Common myeloid progenitor, CD34-positive (primary cell): ENCODE data around the gene TADA2B. TPM values are rescaled to one million over a fixed set of nuclear protein-coding genes. Genes with fewer than 3 reads are reported as not detected.
A peak's percentile ranks its signal among the peaks of the same experiment; 100 is the strongest.

Experiments used
- CTCF ChIA-PET: fragments of 350-600 bp; sonication (Branson Sonifier 250); formaldehyde crosslinking; loops from one replicate; lab custom pipeline; 2021; ENCODE audit warnings: antibody characterized with exemption; lab: Charles Lee
- POLR2A ChIA-PET: fragments of 350-600 bp; sonication (Branson Sonifier 250); formaldehyde crosslinking; loops from one replicate; lab custom pipeline; 2021; ENCODE audit warnings: antibody characterized with exemption; lab: Charles Lee
- DNase-seq, 3 donors: peaks; one replicate each; pipeline versions ENCODE4 v3.0.0 to v3.0.0-alpha.2; 2013
- H3K27ac ChIP-seq, 2 experiments: 1 replicate in 1 of 2; 2 replicates in 1 of 2; pipeline ENCODE4 v1.7.0; 2013; ENCODE audit warnings: inconsistent platforms in 2 of 2, low read length in 2 of 2, mild to moderate bottlenecking in 2 of 2, low read depth in 1 of 2, moderate library complexity in 1 of 2; ENCODE audit not compliant: severe bottlenecking in 2 of 2, insufficient read depth in 1 of 2, poor library complexity in 1 of 2
- H3K27me3 ChIP-seq, 5 experiments: replicated peaks in 2 of 5; 1 replicate in 3 of 5; 2 replicates in 2 of 5; pipeline versions ENCODE4 v1.6.1 to v1.7.0; 2013; ENCODE audit warnings: low read length in 4 of 5, mild to moderate bottlenecking in 2 of 5, moderate library complexity in 2 of 5, inconsistent platforms in 1 of 5; ENCODE audit not compliant: insufficient read depth in 5 of 5, control insufficient read depth in 4 of 5
- H3K36me3 ChIP-seq, 4 experiments: 1 replicate in 2 of 4; 2 replicates in 2 of 4; pipeline versions ENCODE4 v1.6.1 to v1.7.0; 2013; ENCODE audit warnings: low read length in 3 of 4, control low read depth in 1 of 4, mild to moderate bottlenecking in 1 of 4; ENCODE audit not compliant: control insufficient read depth in 4 of 4, insufficient read depth in 4 of 4
- H3K4me1 ChIP-seq, 4 experiments: 1 replicate in 3 of 4; 2 replicates in 1 of 4; pipeline versions ENCODE4 v1.6.1 to v1.7.1; 2013; ENCODE audit warnings: low read length in 3 of 4, mild to moderate bottlenecking in 3 of 4, control low read depth in 1 of 4, inconsistent platforms in 1 of 4, moderate library complexity in 1 of 4; ENCODE audit not compliant: control insufficient read depth in 4 of 4, insufficient read depth in 4 of 4; ENCODE audit errors: control extremely low read depth in 1 of 4
- H3K4me3 ChIP-seq, 7 experiments: 1 replicate in 4 of 7; 2 replicates in 3 of 7; pipeline versions ENCODE4 v1.5.1 to v1.7.0; 2013; ENCODE audit warnings: mild to moderate bottlenecking in 7 of 7, low read length in 6 of 7, moderate library complexity in 6 of 7, inconsistent platforms in 2 of 7, low read depth in 2 of 7, control low read depth in 1 of 7; ENCODE audit not compliant: insufficient read depth in 4 of 7, control insufficient read depth in 1 of 7; ENCODE audit errors: extremely low read depth in 1 of 7
- H3K9me3 ChIP-seq, 5 experiments: 1 replicate in 4 of 5; 2 replicates in 1 of 5; pipeline versions ENCODE4 v1.6.1 to v1.7.1; 2013; ENCODE audit warnings: low read length in 4 of 5, mild to moderate bottlenecking in 2 of 5, inconsistent platforms in 1 of 5, low read depth in 1 of 5, moderate library complexity in 1 of 5; ENCODE audit not compliant: control insufficient read depth in 4 of 5, insufficient read depth in 2 of 5; ENCODE audit errors: control extremely low read depth in 1 of 5
- WGBS: methylation state at CpG from one replicate; pipeline ENCODE4 v1.1.5; 2013; ENCODE audit not compliant: insufficient coverage; 5-methylcytosine and 5-hydroxymethylcytosine counted together
- polyA plus RNA-seq: library from polyadenylated mRNA; unstranded; fragments of 120-200 nt; gene quantifications from one replicate; pipeline ENCODE4 v1.2.1, GENCODE V29; 2013

TADA2B gene, protein sequence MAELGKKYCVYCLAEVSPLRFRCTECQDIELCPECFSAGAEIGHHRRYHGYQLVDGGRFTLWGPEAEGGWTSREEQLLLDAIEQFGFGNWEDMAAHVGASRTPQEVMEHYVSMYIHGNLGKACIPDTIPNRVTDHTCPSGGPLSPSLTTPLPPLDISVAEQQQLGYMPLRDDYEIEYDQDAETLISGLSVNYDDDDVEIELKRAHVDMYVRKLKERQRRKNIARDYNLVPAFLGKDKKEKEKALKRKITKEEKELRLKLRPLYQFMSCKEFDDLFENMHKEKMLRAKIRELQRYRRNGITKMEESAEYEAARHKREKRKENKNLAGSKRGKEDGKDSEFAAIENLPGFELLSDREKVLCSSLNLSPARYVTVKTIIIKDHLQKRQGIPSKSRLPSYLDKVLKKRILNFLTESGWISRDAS
- 2.6 TPM for polyA plus RNA-seq

- under 1% methylated on average over 60 of the region's 119 CpGs for WGBS
- Histone ChIP-seq H3K4me3 (peak within 1 kb of the TSS; percentile 59 to 86 (median 76)), H3K36me3 (no peaks in the 10 kb centered on the region), H3K27ac (peak within 1 kb of the TSS in 1 of 2 experiments; percentile 45), H3K9me3 (no peaks in the 10 kb centered on the region), H3K27me3 (peaks cover 0 to 84% (median 44%) of the 10 kb centered on the region in 5 experiments), H3K4me1 (peaks cover 3 to 28% (median 26%) of the 10 kb centered on the region in 4 experiments)
- DNase-seq = peak; percentile 22 to 58 (median 40)
- POLR2A ChIA-PET = interaction anchor here (0.7 kb wide), 1 partner anchor 87 kb away, joined by 3 read pairs; no protein-coding TSS in a partner anchor
- CTCF ChIA-PET = interaction anchor here (1.2 to 9.1 kb wide), 6 partner anchors 8 to 58 kb away, joined by 3 to 113 read pairs (median 4); partner anchors contain the start of gene GRPEL1
Observed at GRCh38 chr4:7043284-7044136, at the start of gene TADA2B. TADA2B (plus strand) TSS chr4:7043372; CDS start chr4:7043580, 208 bp downstream.

DNA sequence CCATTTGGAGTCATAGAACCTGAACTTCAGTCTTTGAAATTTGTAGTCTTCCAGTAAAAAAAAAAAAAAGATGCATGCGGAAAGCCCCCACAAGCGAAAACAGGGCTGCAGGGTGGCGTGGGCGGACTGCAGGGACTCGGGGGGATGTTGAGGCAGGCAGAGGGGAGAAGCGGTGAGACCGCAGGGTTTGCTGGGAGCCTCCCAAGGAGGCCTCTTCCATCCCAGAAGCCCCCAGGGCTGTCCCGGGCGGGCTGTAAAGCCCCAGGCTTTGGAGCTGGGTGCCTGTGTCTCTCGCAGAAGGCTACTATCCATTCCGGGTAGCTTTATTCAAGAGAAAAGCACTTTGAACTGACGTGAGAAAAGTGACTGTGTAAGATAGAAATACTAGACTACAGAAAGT is 46.7 kb upstream of the TADA2B start:
- Histone ChIP-seq H3K36me3 (peaks cover 15 to 66% (median 42%) of the 10 kb centered on the region in 4 experiments), H3K4me1 (peaks cover 2 to 9% (median 7%) of the 10 kb centered on the region in 4 experiments), H3K4me3 (no peak overlapping the region), H3K9me3 (no peaks in the 10 kb centered on the region), H3K27me3 (no peaks in the 10 kb centered on the region), H3K27ac (no peak overlapping the region)
- WGBS = 95% methylated on average over 4 of the region's 12 CpGs
- ChIA-PET CTCF (no interaction called here), POLR2A (no interaction called here)
- DNase-seq = no peak

- H3K9me3 ChIP-seq = no peaks in the 10 kb centered on the region
- CTCF ChIA-PET = interaction anchor here (2.0 kb wide), 1 partner anchor 8 kb away, joined by 6 read pairs; no protein-coding TSS in a partner anchor
- no peak for DNase-seq
Observed at GRCh38 chr4:6999172-7000086, 43.7 kb upstream of the TADA2B start.

DNA sequence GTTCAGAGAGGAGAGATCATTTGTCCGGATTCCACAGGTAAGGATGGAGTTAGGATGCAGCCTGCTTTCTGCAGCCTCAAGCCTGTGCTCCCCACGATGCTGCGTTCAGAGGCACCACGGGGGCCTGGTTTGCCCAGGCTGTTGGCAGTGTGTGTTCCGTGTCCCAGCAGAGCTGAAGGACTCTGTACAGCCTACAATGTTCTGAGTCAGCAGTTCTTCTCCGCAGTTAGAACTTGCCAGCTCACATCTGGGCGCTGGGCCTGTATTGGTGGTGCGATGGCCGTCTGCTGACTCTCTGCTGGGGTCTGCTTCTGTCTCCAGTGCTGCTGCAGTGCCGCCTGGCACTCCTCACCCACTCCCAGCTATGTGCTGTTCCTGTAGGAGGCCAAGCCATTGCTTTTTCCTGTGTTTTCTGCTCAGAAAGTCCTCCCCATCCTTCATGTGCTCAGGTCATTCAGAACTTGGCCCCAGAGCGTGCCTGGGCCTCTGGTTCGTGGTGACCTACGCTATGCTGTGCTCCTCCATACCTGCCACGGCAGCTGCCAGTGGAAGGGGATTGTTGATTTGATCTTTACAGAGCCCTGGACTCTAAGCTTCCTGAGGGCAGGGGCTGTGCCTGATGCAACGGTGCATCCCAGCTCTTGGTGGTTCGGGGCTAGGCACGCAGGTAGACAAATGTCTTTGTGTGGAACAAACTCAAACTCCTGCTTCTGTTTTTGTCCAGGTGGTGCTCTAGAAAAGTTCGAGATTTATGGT is 42.6 kb upstream of the TADA2B start:
- Histone ChIP-seq H3K27me3 (no peaks in the 10 kb centered on the region), H3K27ac (no peak overlapping the region), H3K4me1 (no peaks in the 10 kb centered on the region), H3K4me3 (no peak overlapping the region), H3K36me3 (peaks cover 17 to 81% (median 52%) of the 10 kb centered on the region in 4 experiments), H3K9me3 (no peaks in the 10 kb centered on the region)
- ChIA-PET CTCF (interaction anchor here (0.9 kb wide), 1 partner anchor 26 kb away, joined by 3 read pairs; no protein-coding TSS in a partner anchor), POLR2A (no interaction called here)
- no peak for DNase-seq
- 98% methylated on average over 18 of the region's 18 CpGs for WGBS

More at GRCh38 chr4:6999172-7000086, 43.7 kb upstream of the TADA2B start:
- WGBS = 93% methylated on average over 12 of the region's 14 CpGs
- Histone ChIP-seq H3K36me3 (peaks cover 20 to 80% (median 53%) of the 10 kb centered on the region in 4 experiments), H3K27me3 (no peaks in the 10 kb centered on the region), H3K4me1 (no peaks in the 10 kb centered on the region), H3K4me3 (no peak overlapping the region), H3K27ac (no peak overlapping the region)
- POLR2A ChIA-PET = no interaction called here

DNA sequence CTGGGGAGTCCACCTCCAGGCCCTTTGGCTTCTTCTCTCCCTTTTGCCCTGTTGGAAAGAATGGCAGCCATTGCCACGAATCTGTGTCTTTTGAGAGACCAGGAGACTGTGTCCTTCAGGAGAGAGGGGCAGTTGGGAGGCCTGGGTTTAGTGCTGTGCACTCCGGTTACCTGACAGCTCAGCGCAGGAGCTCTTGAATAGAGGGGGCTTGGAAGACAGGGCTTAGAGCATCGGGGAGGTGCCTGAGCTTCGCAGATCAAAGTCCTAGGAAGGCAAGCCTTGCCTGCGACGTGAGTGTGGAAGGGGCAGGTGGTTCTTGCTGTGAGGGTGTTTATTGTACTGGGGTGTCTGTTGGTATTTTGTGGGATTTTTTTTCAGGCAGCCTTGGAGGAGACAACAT is 41.9 kb upstream of the TADA2B start:
- H3K27ac ChIP-seq = no peak overlapping the region
- H3K27me3 ChIP-seq = no peaks in the 10 kb centered on the region
- no peak overlapping the region for H3K4me3 ChIP-seq
- peaks cover 17 to 80% (median 52%) of the 10 kb centered on the region in 4 experiments for H3K36me3 ChIP-seq
- H3K4me1 ChIP-seq = no peaks in the 10 kb centered on the region
- ChIA-PET CTCF (interaction anchor here (0.9 kb wide), 1 partner anchor 27 kb away, joined by 3 read pairs; no protein-coding TSS in a partner anchor), POLR2A (no interaction called here)
- no peak for DNase-seq
- 100% methylated on average over 6 of the region's 7 CpGs for WGBS
- H3K9me3 ChIP-seq = no peaks in the 10 kb centered on the region

DNA sequence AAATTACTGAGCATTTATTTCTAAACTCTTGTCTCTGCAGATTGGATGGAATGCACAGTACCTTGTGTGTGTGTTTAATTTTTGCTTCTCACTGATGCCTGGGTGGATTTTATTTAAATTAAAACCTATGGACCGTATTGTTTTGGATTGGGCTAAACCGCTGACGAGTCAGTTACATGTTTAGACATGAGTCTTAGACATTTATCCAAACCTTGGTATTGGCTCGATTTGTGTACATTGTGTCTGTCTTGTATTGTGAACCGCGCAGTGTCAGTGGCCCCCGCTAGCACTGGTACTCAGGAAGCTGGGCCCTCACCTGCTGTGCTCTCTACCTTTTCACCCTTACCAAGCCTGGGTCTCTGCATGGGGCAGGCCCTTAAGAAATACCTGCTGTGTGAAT is 40.8 kb upstream of the TADA2B start:
- Histone ChIP-seq H3K36me3 (peaks cover 17 to 82% (median 52%) of the 10 kb centered on the region in 4 experiments), H3K27me3 (no peaks in the 10 kb centered on the region), H3K27ac (no peak overlapping the region), H3K4me3 (no peak overlapping the region), H3K9me3 (no peaks in the 10 kb centered on the region), H3K4me1 (no peaks in the 10 kb centered on the region)
- ChIA-PET POLR2A (no interaction called here), CTCF (no interaction called here)
- WGBS = 89% methylated on average over 4 of the region's 7 CpGs
- DNase-seq = no peak
